Calu3 (cell line): ENCODE data around the gene STRIP1. TPM values are rescaled to one million over a fixed set of nuclear protein-coding genes. Genes with fewer than 3 reads are reported as not detected.

ENCODE experiments used
- BruUV-seq: library from RNA; stranded (reverse); fragments of 400-500 nt; replicated peaks from 2 replicates; lab custom pipeline; 2021; lab: Mats Ljungman, UMichigan
- CTCF ChIA-PET: fragments of 300-600 bp; sonication (Branson Sonifier 250); formaldehyde crosslinking; loops from one replicate; lab custom pipeline; 2022; ENCODE audit warnings: antibody characterized with exemption; lab: Charles Lee
- DNase-seq: peaks from one replicate; pipeline ENCODE4 v3.0.0; 2022
- H3K27ac Mint-ChIP-seq: one replicate; pipeline ENCODE4 v1.8.0; 2022; ENCODE audit warnings: mixed read lengths; ENCODE audit not compliant: unreplicated experiment
- H3K27me3 Mint-ChIP-seq: one replicate; pipeline ENCODE4 v1.8.0; 2022; ENCODE audit warnings: mixed read lengths; ENCODE audit not compliant: unreplicated experiment
- H3K36me3 Mint-ChIP-seq: one replicate; pipeline ENCODE4 v1.8.0; 2022; ENCODE audit warnings: mild to moderate bottlenecking, moderate library complexity, mixed read lengths; ENCODE audit not compliant: insufficient read depth, unreplicated experiment
- H3K4me1 Mint-ChIP-seq: one replicate; pipeline ENCODE4 v1.8.0; 2022; ENCODE audit warnings: mild to moderate bottlenecking, low read depth, mixed read lengths; ENCODE audit not compliant: unreplicated experiment
- H3K4me3 Mint-ChIP-seq: one replicate; pipeline ENCODE4 v1.8.0; 2022; ENCODE audit warnings: mild to moderate bottlenecking, low read depth, moderate library complexity, mixed read lengths; ENCODE audit not compliant: unreplicated experiment
- H3K9me3 Mint-ChIP-seq: one replicate; pipeline ENCODE4 v1.8.0; 2022; ENCODE audit warnings: low read depth, mixed read lengths; ENCODE audit not compliant: unreplicated experiment
- intact Hi-C: fragments of 100-400 bp; cut with micrococcal nuclease; formaldehyde crosslinking; loops from one replicate; pipeline ENCODE4 v1.10.0; 2022; ENCODE audit not compliant: unreplicated experiment
- total RNA-seq: library from RNA; stranded (reverse); gene quantifications from 2 replicates; pipeline ENCODE4 v1.2.3, GENCODE V29; 2022
- TF ChIP-seq, protein P1 (sequence below): fragments of 200-600 bp; IDR thresholded peaks from one replicate; pipeline ENCODE4 v1.8.0; 2022; ENCODE audit warnings: antibody characterized with exemption; ENCODE audit not compliant: unreplicated experiment

Gene STRIP1
- total RNA-seq, 1 experiment from 2014 or later: 27.5 TPM

DNA sequence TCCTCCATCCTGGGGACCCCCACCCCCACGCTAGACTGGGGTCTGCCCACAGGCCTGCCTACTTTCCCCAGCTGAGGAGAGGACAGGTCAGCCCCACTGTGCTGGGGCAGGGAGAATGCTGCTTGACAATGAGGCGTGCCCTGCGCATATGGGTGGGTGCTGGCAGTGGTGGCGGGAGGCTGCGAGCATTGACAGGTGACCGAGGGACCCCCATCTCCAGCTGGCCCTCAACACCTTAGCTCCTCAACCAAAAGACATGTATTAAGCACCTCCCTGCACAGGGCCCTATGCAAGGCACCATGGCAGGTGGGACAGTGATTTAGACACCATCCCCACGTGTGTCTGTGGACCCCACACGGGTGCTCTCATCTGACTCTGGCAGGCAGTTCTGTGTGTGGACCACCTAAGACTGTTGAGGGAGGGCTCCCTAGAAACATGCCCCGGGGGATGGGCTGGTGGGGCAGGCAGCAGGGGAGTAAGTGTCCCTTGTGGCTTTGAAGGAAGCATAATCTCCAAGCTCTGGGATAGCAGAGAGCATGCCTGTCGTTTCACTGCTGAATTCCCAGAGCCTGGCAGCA, 54.4 kb downstream of the STRIP1 start:
- Mint-ChIP-seq H3K27ac (no peak overlapping the region), H3K4me1 (no peaks in the 10 kb centered on the region), H3K27me3 (peaks cover 93% of the 10 kb centered on the region), H3K9me3 (no peaks in the 10 kb centered on the region), H3K4me3 (no peak overlapping the region), H3K36me3 (no peaks in the 10 kb centered on the region)
- no peak for DNase-seq
- TF ChIP-seq, protein P1, sequence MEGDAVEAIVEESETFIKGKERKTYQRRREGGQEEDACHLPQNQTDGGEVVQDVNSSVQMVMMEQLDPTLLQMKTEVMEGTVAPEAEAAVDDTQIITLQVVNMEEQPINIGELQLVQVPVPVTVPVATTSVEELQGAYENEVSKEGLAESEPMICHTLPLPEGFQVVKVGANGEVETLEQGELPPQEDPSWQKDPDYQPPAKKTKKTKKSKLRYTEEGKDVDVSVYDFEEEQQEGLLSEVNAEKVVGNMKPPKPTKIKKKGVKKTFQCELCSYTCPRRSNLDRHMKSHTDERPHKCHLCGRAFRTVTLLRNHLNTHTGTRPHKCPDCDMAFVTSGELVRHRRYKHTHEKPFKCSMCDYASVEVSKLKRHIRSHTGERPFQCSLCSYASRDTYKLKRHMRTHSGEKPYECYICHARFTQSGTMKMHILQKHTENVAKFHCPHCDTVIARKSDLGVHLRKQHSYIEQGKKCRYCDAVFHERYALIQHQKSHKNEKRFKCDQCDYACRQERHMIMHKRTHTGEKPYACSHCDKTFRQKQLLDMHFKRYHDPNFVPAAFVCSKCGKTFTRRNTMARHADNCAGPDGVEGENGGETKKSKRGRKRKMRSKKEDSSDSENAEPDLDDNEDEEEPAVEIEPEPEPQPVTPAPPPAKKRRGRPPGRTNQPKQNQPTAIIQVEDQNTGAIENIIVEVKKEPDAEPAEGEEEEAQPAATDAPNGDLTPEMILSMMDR: no peak
- CTCF ChIA-PET: interaction anchor here (0.5 to 1.3 kb wide), 4 partner anchors 13 to 1296 kb away, joined by 3 to 10 read pairs (median 6); no protein-coding TSS in a partner anchor
- intact Hi-C loops: no loop called here
- no TSS peak for BruUV-seq

DNA sequence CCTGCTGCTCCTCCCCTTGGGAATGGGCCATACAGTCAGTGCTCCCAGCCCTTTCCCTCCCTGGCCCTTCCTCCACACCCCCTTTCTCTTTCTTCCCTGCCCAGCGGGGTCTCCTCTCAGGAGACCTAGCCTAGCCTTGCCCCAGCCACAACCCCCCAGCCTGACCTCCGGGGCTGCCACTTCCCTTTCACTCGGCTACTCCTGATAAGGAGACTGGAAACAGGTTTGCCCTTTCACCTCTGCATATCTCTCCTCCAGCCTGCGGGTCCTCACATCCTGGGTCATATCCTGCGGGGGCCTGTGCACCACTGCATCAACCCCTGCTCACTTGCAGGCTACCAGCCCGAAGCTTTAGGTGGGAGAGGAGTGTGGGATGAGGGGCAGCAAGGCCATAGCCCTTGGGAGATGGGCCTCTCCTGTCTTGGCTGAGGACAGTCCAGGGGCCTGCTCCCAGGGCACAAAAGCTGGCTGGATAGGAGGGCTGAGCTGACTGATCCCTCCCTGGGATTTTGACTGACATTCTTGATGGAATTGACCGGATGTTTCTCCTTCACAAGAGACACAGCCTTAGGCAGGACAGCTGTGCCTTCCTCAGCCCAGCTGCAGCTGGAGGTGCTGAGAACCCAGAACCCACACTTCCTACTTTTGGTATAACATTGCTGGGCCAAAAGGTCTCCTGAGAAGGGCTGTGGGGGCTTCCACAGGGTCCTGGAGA, 55.3 kb downstream of the STRIP1 start:
- CTCF ChIA-PET: no interaction called here
- Mint-ChIP-seq H3K36me3 (no peaks in the 10 kb centered on the region), H3K4me1 (no peaks in the 10 kb centered on the region), H3K9me3 (no peaks in the 10 kb centered on the region), H3K27ac (no peak overlapping the region), H3K4me3 (no peak overlapping the region), H3K27me3 (peaks cover 92% of the 10 kb centered on the region)
- DNase-seq: no peak
- intact Hi-C loops: no loop called here
- TF ChIP-seq, protein P1: no peak
- BruUV-seq: no TSS peak

DNA sequence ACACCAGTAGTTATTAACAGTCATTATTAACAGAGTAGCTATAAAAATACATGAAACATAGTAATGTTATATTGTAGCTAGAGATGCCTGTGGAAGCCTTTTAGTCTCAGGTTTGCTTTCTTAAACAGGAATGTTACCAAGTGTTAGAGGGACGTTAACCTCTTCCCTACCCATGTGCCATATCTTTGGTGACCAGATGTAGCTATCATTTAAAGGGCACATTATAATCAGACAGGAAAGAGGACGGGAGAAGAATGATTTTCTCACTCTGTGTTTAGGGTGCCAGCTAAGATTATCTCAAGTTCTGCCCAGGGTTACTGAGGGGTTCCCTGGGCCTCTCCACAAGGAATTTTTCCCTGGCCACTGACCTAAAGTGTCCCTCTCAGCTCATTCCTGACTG, 57.0 kb downstream of the STRIP1 start:
- H3K4me1 Mint-ChIP-seq: no peaks in the 10 kb centered on the region
- TF ChIP-seq, protein P1: no peak
- no peaks in the 10 kb centered on the region for H3K36me3 Mint-ChIP-seq
- intact Hi-C loops: no loop called here
- no peak overlapping the region for H3K27ac Mint-ChIP-seq
- CTCF ChIA-PET: interaction anchor here (1.7 kb wide), 1 partner anchor 9 kb away, joined by 4 read pairs; no protein-coding TSS in a partner anchor
- no peak overlapping the region for H3K4me3 Mint-ChIP-seq
- peaks cover 90% of the 10 kb centered on the region for H3K27me3 Mint-ChIP-seq
- DNase-seq: no peak
- no TSS peak for BruUV-seq
- no peaks in the 10 kb centered on the region for H3K9me3 Mint-ChIP-seq

DNA sequence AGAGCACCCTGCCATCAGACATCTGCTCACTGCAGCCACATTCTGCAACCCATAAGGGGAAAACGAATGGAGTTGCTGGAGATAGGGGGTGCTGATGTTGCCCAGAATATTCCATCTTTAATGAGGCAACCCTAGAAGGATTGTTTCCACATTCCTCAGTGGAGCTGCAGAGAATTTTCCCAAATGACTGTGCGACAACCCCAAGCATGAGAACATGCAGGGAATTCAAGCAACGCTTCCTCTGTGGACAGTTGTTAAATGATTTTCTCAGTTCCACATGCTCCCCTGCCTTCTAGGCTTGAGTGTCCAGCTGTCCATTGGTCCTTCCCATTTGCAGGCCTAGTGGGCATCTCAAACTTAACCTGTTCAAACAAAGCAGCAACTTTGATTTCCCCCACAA, 57.4 kb downstream of the STRIP1 start:
- intact Hi-C loops: no loop called here
- Mint-ChIP-seq H3K27me3 (peaks cover 86% of the 10 kb centered on the region), H3K4me1 (no peaks in the 10 kb centered on the region), H3K36me3 (no peaks in the 10 kb centered on the region), H3K27ac (no peak overlapping the region), H3K4me3 (no peak overlapping the region), H3K9me3 (no peaks in the 10 kb centered on the region)
- DNase-seq: no peak
- no TSS peak for BruUV-seq
- CTCF ChIA-PET: interaction anchor here (1.7 kb wide), 1 partner anchor 9 kb away, joined by 4 read pairs; no protein-coding TSS in a partner anchor
- TF ChIP-seq, protein P1: no peak
